Urothelium cell line (cell line): ENCODE results near the gene SERPINA12.
"Not testable (repeated sequence)": the region's sequence is repeated elsewhere in the genome, so short reads cannot be mapped to it uniquely, and the experiment has no call there.

ENCODE experiments used
- DNase-seq: peaks from one replicate; pipeline ENCODE4 v3.0.0; 2011; ENCODE audit warnings: low spot score, mixed read lengths
- FAIRE-seq: peaks from 2 replicates; lab custom pipeline; 2011; peaks lifted over from hg19 to GRCh38; lab: Jason Lieb, UNC

Gene SERPINA12

GRCh38 chr14:94539181-94539580, 29.9 kb upstream of the SERPINA12 start:
- no peak for FAIRE-seq
- no peak for DNase-seq

- FAIRE-seq: no peak
- DNase-seq: no peak
Observed at GRCh38 chr14:94538070-94538740, 28.9 kb upstream of the SERPINA12 start.

- FAIRE-seq: no peak
- DNase-seq: no peak
Observed at GRCh38 chr14:94536836-94537235, 27.6 kb upstream of the SERPINA12 start.

- FAIRE-seq (no peak), DNase-seq (no peak)
Observed at GRCh38 chr14:94535506-94535905, 26.2 kb upstream of the SERPINA12 start.

- FAIRE-seq (no peak), DNase-seq (no peak)
Observed at GRCh38 chr14:94532447-94532846, 23.2 kb upstream of the SERPINA12 start.

- no peak for FAIRE-seq
- DNase-seq: no peak
Observed at GRCh38 chr14:94531187-94531586, 21.9 kb upstream of the SERPINA12 start.

- DNase-seq: no peak
- no peak for FAIRE-seq
Observed at GRCh38 chr14:94524093-94524492, 14.8 kb upstream of the SERPINA12 start.

- FAIRE-seq: no peak
- no peak for DNase-seq
Observed at GRCh38 chr14:94523265-94523664, 14.0 kb upstream of the SERPINA12 start.

- DNase-seq: no peak
- no peak for FAIRE-seq
Observed at GRCh38 chr14:94522115-94522724, 13.0 kb upstream of the SERPINA12 start.

- DNase-seq (no peak), FAIRE-seq (no peak)
Observed at GRCh38 chr14:94521375-94522114, 12.3 kb upstream of the SERPINA12 start.

- FAIRE-seq (no peak), DNase-seq (no peak)
Observed at GRCh38 chr14:94517641-94518257, 8.5 kb upstream of the SERPINA12 start.

GRCh38 chr14:94517248-94517640, 8.0 kb upstream of the SERPINA12 start:
- DNase-seq (no peak), FAIRE-seq (no peak)

- FAIRE-seq: no peak
Observed at GRCh38 chr14:94515856-94516255, 6.6 kb upstream of the SERPINA12 start.

GRCh38 chr14:94515426-94515825, 6.2 kb upstream of the SERPINA12 start:
- no peak for FAIRE-seq
- DNase-seq: no peak

More at GRCh38 chr14:94515856-94516255, 6.6 kb upstream of the SERPINA12 start:
- DNase-seq: no peak

GRCh38 chr14:94514351-94514750, 5.1 kb upstream of the SERPINA12 start:
- DNase-seq (no peak), FAIRE-seq (no peak)

- FAIRE-seq, DNase-seq: not testable (repeated sequence)
Observed at GRCh38 chr14:94510481-94510880, 1.2 kb upstream of the SERPINA12 start.

- no peak for FAIRE-seq
- no peak for DNase-seq
Observed at GRCh38 chr14:94505641-94506040, 3.6 kb downstream of the SERPINA12 start.

GRCh38 chr14:94505206-94505605, 4.1 kb downstream of the SERPINA12 start:
- FAIRE-seq (no peak), DNase-seq (no peak)

- DNase-seq (no peak), FAIRE-seq (no peak)
Observed at GRCh38 chr14:94501588-94502516, 7.4 kb downstream of the SERPINA12 start.

- no peak for FAIRE-seq
- no peak for DNase-seq
Observed at GRCh38 chr14:94500264-94500663, 9.0 kb downstream of the SERPINA12 start.
